Measurements from ENCODE around the gene PRTG.

The PRTG gene

GRCh38 chr15:55573224-55573623 is 169.7 kb downstream of the PRTG start:
- no peak for TF ChIP-seq ZFX (IDR thresholded peaks at IDR 0.05; ENCODE audit: borderline replicate concordance)
- TF ChIP-seq CTCF (IDR thresholded peaks at IDR 0.05): no peak
- H3K27ac ChIP-seq: no peak overlapping the region

GRCh38 chr15:55564347-55565145 is 178.4 kb downstream of the PRTG start:
- no peak overlapping the region for H3K27ac ChIP-seq
- TF ChIP-seq ZFX (IDR thresholded peaks at IDR 0.05; ENCODE audit: borderline replicate concordance): no peak
- TF ChIP-seq CTCF (IDR thresholded peaks at IDR 0.05): no peak

- TF ChIP-seq ZFX (IDR thresholded peaks at IDR 0.05; ENCODE audit: borderline replicate concordance) (no peak), CTCF (IDR thresholded peaks at IDR 0.05) (no peak)
- H3K27ac ChIP-seq: no peak overlapping the region
These were observed 180.4 kb downstream of the PRTG start for GRCh38 chr15:55562601-55563000.
